Liver (tissue), 9 donors: Measurements from ENCODE around the gene TYMP. TPM values are rescaled to one million over a fixed set of nuclear protein-coding genes. Genes with fewer than 3 reads are reported as not detected.

Experiments used
- DNase-seq: peaks from one replicate; pipeline ENCODE4 v3.0.0-alpha.2; 2017; ENCODE audit warnings: low spot score
- H3K27ac ChIP-seq, 2 donors: one replicate each; pipeline ENCODE4 v1.7.0; 2013; ENCODE audit warnings: inconsistent platforms in 2 of 2, low read length in 2 of 2, control low read depth in 1 of 2, low read depth in 1 of 2, mild to moderate bottlenecking in 1 of 2
- H3K27me3 ChIP-seq, 4 donors: one replicate each; pipeline versions ENCODE4 v1.6.1 to v1.7.0; 2013; ENCODE audit warnings: low read length in 3 of 4, inconsistent platforms in 1 of 4, mild to moderate bottlenecking in 1 of 4, moderate library complexity in 1 of 4; ENCODE audit not compliant: control insufficient read depth in 4 of 4, insufficient read depth in 4 of 4
- H3K36me3 ChIP-seq, 4 donors: one replicate each; pipeline versions ENCODE4 v1.6.1 to v1.7.0; 2013; ENCODE audit warnings: low read length in 3 of 4, mild to moderate bottlenecking in 3 of 4, low read depth in 1 of 4, moderate library complexity in 1 of 4; ENCODE audit not compliant: control insufficient read depth in 4 of 4, insufficient read depth in 3 of 4
- H3K4me1 ChIP-seq, 4 donors: one replicate each; pipeline versions ENCODE4 v1.6.1 to v1.7.0; 2013; ENCODE audit warnings: low read length in 3 of 4, mild to moderate bottlenecking in 3 of 4, moderate library complexity in 1 of 4; ENCODE audit not compliant: control insufficient read depth in 4 of 4, insufficient read depth in 4 of 4
- H3K4me3 ChIP-seq, 3 donors: one replicate each; pipeline versions ENCODE4 v1.6.1 to v1.7.0; 2013; ENCODE audit warnings: low read length in 3 of 3, control low read depth in 1 of 3, low read depth in 1 of 3, mild to moderate bottlenecking in 1 of 3
- H3K9ac ChIP-seq, 2 donors: one replicate each; pipeline ENCODE4 v1.7.0; 2013; ENCODE audit warnings: low read length in 2 of 2, mild to moderate bottlenecking in 2 of 2, moderate library complexity in 2 of 2, control low read depth in 1 of 2, low read depth in 1 of 2
- H3K9me3 ChIP-seq, 4 donors: one replicate each; pipeline versions ENCODE4 v1.6.1 to v1.7.0; 2013; ENCODE audit warnings: low read length in 3 of 4; ENCODE audit not compliant: control insufficient read depth in 4 of 4
- EGR1 ChIP-seq, 2 donors: IDR thresholded peaks; 2 replicates each; pipeline ENCODE4 v1.6.1; 2016 to 2018; ENCODE audit warnings: antibody characterized with exemption in 2 of 2, low read depth in 2 of 2
- FOXA1 ChIP-seq: IDR thresholded peaks from 2 replicates; pipeline ENCODE4 v1.6.1; 2016; ENCODE audit warnings: antibody characterized with exemption
- FOXA2 ChIP-seq: IDR thresholded peaks from 2 replicates; pipeline ENCODE4 v1.6.1; 2016; ENCODE audit warnings: antibody characterized with exemption
- HNF4A ChIP-seq, 2 donors: conservative IDR thresholded peaks; 2 replicates each; pipeline ENCODE4 v1.6.1; 2016; ENCODE audit warnings: antibody characterized with exemption in 2 of 2, mild to moderate bottlenecking in 2 of 2
- HNF4G ChIP-seq: IDR thresholded peaks from 2 replicates; pipeline ENCODE4 v1.6.1; 2016; ENCODE audit warnings: antibody characterized with exemption
- JUND ChIP-seq, 2 donors: IDR thresholded peaks; 2 replicates each; pipeline ENCODE4 v1.6.1; 2016; ENCODE audit warnings: antibody characterized with exemption in 2 of 2
- NR2F2 ChIP-seq: IDR thresholded peaks from 2 replicates; pipeline ENCODE4 v1.6.1; 2016; ENCODE audit warnings: antibody characterized with exemption
- RAD21 ChIP-seq, 2 donors: IDR thresholded peaks; 2 replicates each; pipeline ENCODE4 v1.6.1; 2016; ENCODE audit warnings: antibody characterized with exemption in 2 of 2, mild to moderate bottlenecking in 2 of 2
- RXRA ChIP-seq, 2 donors: IDR thresholded peaks; 2 replicates each; pipeline ENCODE4 v1.6.1; 2017 to 2018; ENCODE audit warnings: antibody characterized with exemption in 2 of 2, mild to moderate bottlenecking in 1 of 2
- SP1 ChIP-seq: IDR thresholded peaks from 2 replicates; pipeline ENCODE4 v1.6.1; 2018; ENCODE audit warnings: antibody characterized with exemption, mild to moderate bottlenecking
- TAF1 ChIP-seq: conservative IDR thresholded peaks from 2 replicates; pipeline ENCODE4 v1.6.1; 2016; ENCODE audit warnings: antibody characterized with exemption, mild to moderate bottlenecking
- YY1 ChIP-seq: IDR thresholded peaks from 2 replicates; pipeline ENCODE4 v1.6.1; 2016; ENCODE audit warnings: antibody characterized with exemption, mild to moderate bottlenecking
- WGBS: extraction: QIAGEN DNeasy Blood & Tissue Kit; methylation state at CpG from one replicate; pipeline ENCODE4 v1.1.7; 2013; 5-methylcytosine and 5-hydroxymethylcytosine counted together
- polyA plus RNA-seq, 2 donors: library from polyadenylated mRNA; stranded (reverse) in 1 of 2; unstranded in 1 of 2; fragments of 200-250 nt in 1 of 2; fragments of >200 nt in 1 of 2; fragmentation: Nextera tagmentation in 1 of 2; extraction: Ambion mirVana in 1 of 2; gene quantifications; one replicate each; pipeline versions ENCODE4 v1.2.1 to v1.2.3, GENCODE V29; 2013 to 2015
- total RNA-seq, 2 donors: library from RNA; depleted of rRNA; stranded (reverse); fragments of >200 nt; gene quantifications; one replicate each; pipeline ENCODE4 v1.2.3, GENCODE V29; 2014
- TF ChIP-seq, protein P1 (sequence below): fragments of 150-350 bp; IDR thresholded peaks from 2 replicates; pipeline ENCODE4 v1.5.1; 2017; ENCODE audit warnings: improper control_type of control experiment, low read depth, low read length; ENCODE audit not compliant: missing input control
- TF ChIP-seq, protein P2 (sequence below): IDR thresholded peaks from 2 replicates; pipeline ENCODE4 v1.6.1; 2016; ENCODE audit warnings: antibody characterized with exemption
- TF ChIP-seq, protein P3 (sequence below): IDR thresholded peaks from 2 replicates; pipeline ENCODE4 v1.6.1; 2016; ENCODE audit warnings: antibody characterized with exemption, mild to moderate bottlenecking
- TF ChIP-seq, protein P4 (sequence below): IDR thresholded peaks from 2 replicates; pipeline ENCODE4 v1.6.1; 2016; ENCODE audit warnings: antibody characterized with exemption
- TF ChIP-seq, protein P5 (sequence below): IDR thresholded peaks from 2 replicates; pipeline ENCODE4 v1.6.1; 2016; ENCODE audit warnings: antibody characterized with exemption
- donor health status: healthy.
- donor health status: healthy.
- donor health status: healthy.
- donor health status: healthy.
- donor health status: healthy.

Gene TYMP
- total and polyA plus RNA-seq, 4 donors = 34.0 to 109 (median 65.5) TPM

DNA sequence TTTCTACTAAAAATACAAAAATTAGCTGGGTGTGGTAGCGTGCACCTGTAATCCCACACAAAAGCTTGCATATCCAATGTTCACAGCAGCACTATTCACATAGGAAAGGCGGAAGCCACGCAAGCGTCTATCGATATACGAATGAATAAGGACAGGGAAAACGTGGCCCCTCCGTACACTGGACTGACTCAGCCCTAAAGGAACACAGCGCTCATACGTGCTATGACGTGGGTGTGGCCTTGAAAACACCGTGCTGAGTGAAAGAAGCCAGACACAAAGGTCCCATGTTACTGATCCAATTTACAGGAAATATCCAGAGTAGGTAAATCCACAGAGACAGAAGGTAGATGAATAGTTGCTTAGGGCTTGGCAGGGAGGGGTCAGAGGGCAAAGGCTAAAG, 29.4 kb downstream of the TYMP start:
- H3K9ac ChIP-seq = no peak overlapping the region
- TF ChIP-seq HNF4G = no peak
- TF ChIP-seq, protein P1, sequence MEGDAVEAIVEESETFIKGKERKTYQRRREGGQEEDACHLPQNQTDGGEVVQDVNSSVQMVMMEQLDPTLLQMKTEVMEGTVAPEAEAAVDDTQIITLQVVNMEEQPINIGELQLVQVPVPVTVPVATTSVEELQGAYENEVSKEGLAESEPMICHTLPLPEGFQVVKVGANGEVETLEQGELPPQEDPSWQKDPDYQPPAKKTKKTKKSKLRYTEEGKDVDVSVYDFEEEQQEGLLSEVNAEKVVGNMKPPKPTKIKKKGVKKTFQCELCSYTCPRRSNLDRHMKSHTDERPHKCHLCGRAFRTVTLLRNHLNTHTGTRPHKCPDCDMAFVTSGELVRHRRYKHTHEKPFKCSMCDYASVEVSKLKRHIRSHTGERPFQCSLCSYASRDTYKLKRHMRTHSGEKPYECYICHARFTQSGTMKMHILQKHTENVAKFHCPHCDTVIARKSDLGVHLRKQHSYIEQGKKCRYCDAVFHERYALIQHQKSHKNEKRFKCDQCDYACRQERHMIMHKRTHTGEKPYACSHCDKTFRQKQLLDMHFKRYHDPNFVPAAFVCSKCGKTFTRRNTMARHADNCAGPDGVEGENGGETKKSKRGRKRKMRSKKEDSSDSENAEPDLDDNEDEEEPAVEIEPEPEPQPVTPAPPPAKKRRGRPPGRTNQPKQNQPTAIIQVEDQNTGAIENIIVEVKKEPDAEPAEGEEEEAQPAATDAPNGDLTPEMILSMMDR = no peak
- TF ChIP-seq, protein P2, sequence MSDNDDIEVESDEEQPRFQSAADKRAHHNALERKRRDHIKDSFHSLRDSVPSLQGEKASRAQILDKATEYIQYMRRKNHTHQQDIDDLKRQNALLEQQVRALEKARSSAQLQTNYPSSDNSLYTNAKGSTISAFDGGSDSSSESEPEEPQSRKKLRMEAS = no peak
- no peak for TF ChIP-seq JUND (IDR thresholded peaks at IDR 0.05)
- TF ChIP-seq, protein P3, sequence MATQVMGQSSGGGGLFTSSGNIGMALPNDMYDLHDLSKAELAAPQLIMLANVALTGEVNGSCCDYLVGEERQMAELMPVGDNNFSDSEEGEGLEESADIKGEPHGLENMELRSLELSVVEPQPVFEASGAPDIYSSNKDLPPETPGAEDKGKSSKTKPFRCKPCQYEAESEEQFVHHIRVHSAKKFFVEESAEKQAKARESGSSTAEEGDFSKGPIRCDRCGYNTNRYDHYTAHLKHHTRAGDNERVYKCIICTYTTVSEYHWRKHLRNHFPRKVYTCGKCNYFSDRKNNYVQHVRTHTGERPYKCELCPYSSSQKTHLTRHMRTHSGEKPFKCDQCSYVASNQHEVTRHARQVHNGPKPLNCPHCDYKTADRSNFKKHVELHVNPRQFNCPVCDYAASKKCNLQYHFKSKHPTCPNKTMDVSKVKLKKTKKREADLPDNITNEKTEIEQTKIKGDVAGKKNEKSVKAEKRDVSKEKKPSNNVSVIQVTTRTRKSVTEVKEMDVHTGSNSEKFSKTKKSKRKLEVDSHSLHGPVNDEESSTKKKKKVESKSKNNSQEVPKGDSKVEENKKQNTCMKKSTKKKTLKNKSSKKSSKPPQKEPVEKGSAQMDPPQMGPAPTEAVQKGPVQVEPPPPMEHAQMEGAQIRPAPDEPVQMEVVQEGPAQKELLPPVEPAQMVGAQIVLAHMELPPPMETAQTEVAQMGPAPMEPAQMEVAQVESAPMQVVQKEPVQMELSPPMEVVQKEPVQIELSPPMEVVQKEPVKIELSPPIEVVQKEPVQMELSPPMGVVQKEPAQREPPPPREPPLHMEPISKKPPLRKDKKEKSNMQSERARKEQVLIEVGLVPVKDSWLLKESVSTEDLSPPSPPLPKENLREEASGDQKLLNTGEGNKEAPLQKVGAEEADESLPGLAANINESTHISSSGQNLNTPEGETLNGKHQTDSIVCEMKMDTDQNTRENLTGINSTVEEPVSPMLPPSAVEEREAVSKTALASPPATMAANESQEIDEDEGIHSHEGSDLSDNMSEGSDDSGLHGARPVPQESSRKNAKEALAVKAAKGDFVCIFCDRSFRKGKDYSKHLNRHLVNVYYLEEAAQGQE = no peak
- TF ChIP-seq YY1 = no peak
- TF ChIP-seq FOXA2 = no peak
- no peak for TF ChIP-seq SP1
- no peak for TF ChIP-seq NR2F2
- no peak for TF ChIP-seq FOXA1
- TF ChIP-seq, protein P4, sequence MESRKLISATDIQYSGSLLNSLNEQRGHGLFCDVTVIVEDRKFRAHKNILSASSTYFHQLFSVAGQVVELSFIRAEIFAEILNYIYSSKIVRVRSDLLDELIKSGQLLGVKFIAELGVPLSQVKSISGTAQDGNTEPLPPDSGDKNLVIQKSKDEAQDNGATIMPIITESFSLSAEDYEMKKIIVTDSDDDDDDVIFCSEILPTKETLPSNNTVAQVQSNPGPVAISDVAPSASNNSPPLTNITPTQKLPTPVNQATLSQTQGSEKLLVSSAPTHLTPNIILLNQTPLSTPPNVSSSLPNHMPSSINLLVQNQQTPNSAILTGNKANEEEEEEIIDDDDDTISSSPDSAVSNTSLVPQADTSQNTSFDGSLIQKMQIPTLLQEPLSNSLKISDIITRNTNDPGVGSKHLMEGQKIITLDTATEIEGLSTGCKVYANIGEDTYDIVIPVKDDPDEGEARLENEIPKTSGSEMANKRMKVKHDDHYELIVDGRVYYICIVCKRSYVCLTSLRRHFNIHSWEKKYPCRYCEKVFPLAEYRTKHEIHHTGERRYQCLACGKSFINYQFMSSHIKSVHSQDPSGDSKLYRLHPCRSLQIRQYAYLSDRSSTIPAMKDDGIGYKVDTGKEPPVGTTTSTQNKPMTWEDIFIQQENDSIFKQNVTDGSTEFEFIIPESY = no peak
- TF ChIP-seq, protein P5, sequence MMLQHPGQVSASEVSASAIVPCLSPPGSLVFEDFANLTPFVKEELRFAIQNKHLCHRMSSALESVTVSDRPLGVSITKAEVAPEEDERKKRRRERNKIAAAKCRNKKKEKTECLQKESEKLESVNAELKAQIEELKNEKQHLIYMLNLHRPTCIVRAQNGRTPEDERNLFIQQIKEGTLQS = no peak
- TF ChIP-seq RXRA (IDR thresholded peaks at IDR 0.05) = no peak
- no peak for TF ChIP-seq HNF4A (conservative IDR thresholded peaks at IDR 0.05)
- TF ChIP-seq EGR1 (IDR thresholded peaks at IDR 0.05; ENCODE audit: low read depth in 2 of 2) = no peak
- TF ChIP-seq TAF1 = no peak
- no peak for TF ChIP-seq RAD21 (IDR thresholded peaks at IDR 0.05)
- H3K4me3 ChIP-seq = no peak overlapping the region
- no peak overlapping the region for H3K27ac ChIP-seq
- peaks cover 2 to 15% (median 13%) of the 10 kb centered on the region in 4 donors for H3K4me1 ChIP-seq
- H3K27me3 ChIP-seq = no peaks in the 10 kb centered on the region
- H3K9me3 ChIP-seq = no peaks in the 10 kb centered on the region
- H3K36me3 ChIP-seq = peaks cover 0 to 16% (median 7%) of the 10 kb centered on the region in 4 donors
- DNase-seq = no peak
- WGBS = 94% methylated on average over 12 of the region's 12 CpGs
